Neuronal stem cell (in vitro differentiated cells): ENCODE results near the gene LIPE.

Source experiments
- DNase-seq: peaks from one replicate; pipeline ENCODE4 v3.0.0-alpha.2; 2013; ENCODE audit warnings: low spot score
- H2AFZ ChIP-seq: one replicate; pipeline ENCODE4 v1.6.1; 2013; ENCODE audit warnings: mild to moderate bottlenecking, low read length, inconsistent platforms
- H2AK5ac ChIP-seq: 2 replicates; pipeline ENCODE4 v1.6.1; 2013; ENCODE audit warnings: low read depth, mild to moderate bottlenecking, inconsistent platforms, low read length, moderate library complexity, mixed read lengths
- H2BK120ac ChIP-seq: 2 replicates; pipeline ENCODE4 v1.6.1; 2013; ENCODE audit warnings: low read depth, mild to moderate bottlenecking, inconsistent platforms, low read length, moderate library complexity, mixed read lengths
- H2BK12ac ChIP-seq: one replicate; pipeline ENCODE4 v1.6.1; 2013; ENCODE audit warnings: low read length, inconsistent platforms
- H2BK15ac ChIP-seq: 2 replicates; pipeline ENCODE4 v1.6.1; 2013; ENCODE audit warnings: mild to moderate bottlenecking, low read length, inconsistent platforms, mixed read lengths
- H2BK5ac ChIP-seq: one replicate; pipeline ENCODE4 v1.6.1; 2013; ENCODE audit warnings: inconsistent platforms, mild to moderate bottlenecking, low read length, moderate library complexity
- H3K14ac ChIP-seq: one replicate; pipeline ENCODE4 v1.6.1; 2013; ENCODE audit warnings: low read length, inconsistent platforms
- H3K18ac ChIP-seq: 2 replicates; pipeline ENCODE4 v1.6.1; 2013; ENCODE audit warnings: low read length, inconsistent platforms
- H3K23ac ChIP-seq: 2 replicates; pipeline ENCODE4 v1.6.1; 2013; ENCODE audit warnings: low read depth, mild to moderate bottlenecking, mixed read lengths, low read length, inconsistent platforms; ENCODE audit not compliant: poor library complexity
- H3K27ac ChIP-seq: replicated peaks from 3 replicates; pipeline ENCODE4 v1.5.1; 2013; ENCODE audit warnings: low read length, inconsistent platforms
- H3K27me3 ChIP-seq, 3 experiments: 2 replicates each; pipeline ENCODE4 v1.6.1; 2013; ENCODE audit warnings: low read length in 3 of 3, mild to moderate bottlenecking in 2 of 3, inconsistent platforms in 1 of 3, low read depth in 1 of 3, mixed read lengths in 1 of 3, moderate library complexity in 1 of 3; ENCODE audit not compliant: control insufficient read depth in 3 of 3, insufficient read depth in 3 of 3
- H3K36me3 ChIP-seq, 2 donors: replicated peaks in 1 of 2; 2 replicates each; pipeline ENCODE4 v1.6.1; 2013; ENCODE audit warnings: low read length in 2 of 2; ENCODE audit not compliant: control insufficient read depth in 2 of 2, insufficient read depth in 2 of 2
- H3K4ac ChIP-seq: 2 replicates; pipeline ENCODE4 v1.6.1; 2013; ENCODE audit warnings: inconsistent platforms, mild to moderate bottlenecking, low read length, moderate library complexity
- H3K4me1 ChIP-seq, 2 donors: 1 replicate in 1 of 2; 2 replicates in 1 of 2; pipeline ENCODE4 v1.6.1; 2013; ENCODE audit warnings: low read length in 2 of 2, low read depth in 1 of 2; ENCODE audit not compliant: control insufficient read depth in 2 of 2, insufficient read depth in 1 of 2
- H3K4me2 ChIP-seq: one replicate; pipeline ENCODE4 v1.6.1; 2013; ENCODE audit warnings: mild to moderate bottlenecking, low read length, inconsistent platforms; ENCODE audit not compliant: insufficient read depth, poor library complexity, severe bottlenecking
- H3K4me3 ChIP-seq, 2 donors: 2 replicates each; pipeline ENCODE4 v1.5.1; 2013; ENCODE audit warnings: low read length in 2 of 2, mild to moderate bottlenecking in 2 of 2, inconsistent platforms in 1 of 2, moderate library complexity in 1 of 2
- H3K79me1 ChIP-seq: one replicate; pipeline ENCODE4 v1.6.1; 2013; ENCODE audit warnings: low read depth, mild to moderate bottlenecking, inconsistent platforms, low read length, moderate library complexity
- H3K9ac ChIP-seq: one replicate; pipeline ENCODE4 v1.6.1; 2013; ENCODE audit warnings: mild to moderate bottlenecking, low read depth, low read length, inconsistent platforms; ENCODE audit not compliant: poor library complexity
- H3K9me3 ChIP-seq, 2 donors: replicated peaks in 1 of 2; 2 replicates each; pipeline versions ENCODE3 to v1.6.1; 2013; ENCODE audit warnings: low read length in 2 of 2, mild to moderate bottlenecking in 2 of 2, inconsistent platforms in 1 of 2, low read depth in 1 of 2, mixed read lengths in 1 of 2, moderate library complexity in 1 of 2; ENCODE audit not compliant: control insufficient read depth in 2 of 2, insufficient read depth in 1 of 2
- H4K8ac ChIP-seq: one replicate; pipeline ENCODE4 v1.6.1; 2013; ENCODE audit warnings: low read depth, mild to moderate bottlenecking, inconsistent platforms, low read length, moderate library complexity
- H4K91ac ChIP-seq: one replicate; pipeline ENCODE4 v1.6.1; 2013; ENCODE audit warnings: low read length, low read depth, mild to moderate bottlenecking, inconsistent platforms; ENCODE audit not compliant: poor library complexity
- WGBS, 2 donors: extraction: QIAGEN DNeasy Blood & Tissue Kit; methylation state at CpG; one replicate each; pipeline ENCODE4 v1.1.7; 2013; ENCODE audit warnings: missing lambda C conversion rate in 2 of 2, mixed read lengths in 1 of 2; ENCODE audit not compliant: insufficient read length in 2 of 2, insufficient replicate concordance in 1 of 2; ENCODE audit errors: extremely low coverage in 2 of 2; 5-methylcytosine and 5-hydroxymethylcytosine counted together

Gene LIPE

DNA sequence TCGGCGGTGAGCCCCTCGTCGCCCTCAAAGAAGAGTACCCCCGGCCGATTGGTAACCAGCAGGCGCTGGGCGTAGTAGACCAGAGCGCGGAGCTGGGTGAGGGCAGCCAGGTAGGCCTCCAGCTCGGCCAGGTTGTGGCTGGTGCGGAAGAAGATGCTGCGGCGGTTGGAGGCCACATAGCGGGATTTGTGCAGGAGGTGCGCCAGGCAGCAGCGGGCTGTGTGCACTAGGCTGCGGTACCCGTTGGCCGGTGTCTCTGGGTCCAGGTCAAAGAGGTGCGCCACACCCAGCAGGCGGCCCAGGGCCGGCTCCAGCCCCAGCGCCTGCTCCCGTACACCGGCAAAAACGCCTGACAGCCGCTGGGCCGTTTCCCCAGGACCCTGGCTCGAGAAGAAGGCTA is 16.8 kb downstream of the LIPE start:
- H2BK120ac ChIP-seq = no peak overlapping the region
- H3K27me3 ChIP-seq = no peaks in the 10 kb centered on the region
- no peak overlapping the region for H3K4me2 ChIP-seq
- H4K8ac ChIP-seq = no peak overlapping the region
- no peak overlapping the region for H3K14ac ChIP-seq
- no peak overlapping the region for H2BK5ac ChIP-seq
- H3K18ac ChIP-seq = no peak overlapping the region
- H3K4ac ChIP-seq = no peak overlapping the region
- H3K9me3 ChIP-seq = no peaks in the 10 kb centered on the region
- peaks cover 13 to 65% of the 10 kb centered on the region in 2 donors for H3K36me3 ChIP-seq
- no peak overlapping the region for H3K27ac ChIP-seq
- no peak overlapping the region for H2AK5ac ChIP-seq
- H3K4me3 ChIP-seq = no peak overlapping the region
- peak overlapping the region; percentile 43 for H3K23ac ChIP-seq
- H2BK15ac ChIP-seq = no peak overlapping the region
- no peak overlapping the region for H2AFZ ChIP-seq
- DNase-seq = no peak
- H3K9ac ChIP-seq = no peak overlapping the region
- no peak overlapping the region for H4K91ac ChIP-seq
- WGBS, 2 donors = no CpG with 5 or more reads among the region's 30 CpGs
- H3K79me1 ChIP-seq = peaks cover 10% of the 10 kb centered on the region
- peak overlapping the region; percentile 41 for H2BK12ac ChIP-seq
- H3K4me1 ChIP-seq = peaks cover 0 to 6% of the 10 kb centered on the region in 2 donors

DNA sequence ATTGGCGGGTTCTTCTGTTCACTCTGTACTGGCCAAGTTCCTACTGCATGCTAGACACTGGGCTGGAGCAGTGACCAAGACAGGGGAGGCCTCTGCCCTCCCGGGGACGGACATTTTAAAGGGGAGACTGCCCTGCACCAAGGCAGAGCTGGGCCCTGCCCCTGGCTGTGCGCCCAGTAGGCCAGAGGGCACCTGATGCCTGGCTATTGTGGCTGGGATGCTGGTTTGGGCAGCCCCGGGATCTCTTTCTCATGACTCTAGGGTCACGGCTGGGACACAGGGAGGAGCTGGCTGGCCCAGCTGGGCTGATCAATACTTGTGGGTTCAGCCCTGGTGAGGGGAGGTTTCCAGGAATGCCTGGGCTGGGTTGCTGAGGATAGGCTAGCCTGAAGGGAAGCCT is 17.7 kb downstream of the LIPE start:
- Histone ChIP-seq H2BK12ac (no peak overlapping the region), H3K4me2 (no peak overlapping the region), H3K4ac (no peak overlapping the region), H3K4me3 (no peak overlapping the region), H3K79me1 (peaks cover 10% of the 10 kb centered on the region), H3K9me3 (no peaks in the 10 kb centered on the region), H2AFZ (no peak overlapping the region), H3K14ac (no peak overlapping the region), H3K4me1 (peaks cover 0 to 6% of the 10 kb centered on the region in 2 donors), H4K91ac (no peak overlapping the region), H3K9ac (no peak overlapping the region), H3K23ac (no peak overlapping the region), H3K18ac (peak overlapping the region; percentile 28), H4K8ac (no peak overlapping the region), H2BK15ac (no peak overlapping the region), H2AK5ac (no peak overlapping the region), H2BK5ac (no peak overlapping the region), H2BK120ac (no peak overlapping the region), H3K27me3 (no peaks in the 10 kb centered on the region), H3K36me3 (peaks cover 15 to 68% of the 10 kb centered on the region in 2 donors), H3K27ac (no peak overlapping the region)
- no CpG with 5 or more reads among the region's 6 CpGs for WGBS, 2 donors
- DNase-seq = no peak

- Histone ChIP-seq H2BK5ac (peak overlapping the region; percentile 82), H3K27ac (no peak overlapping the region), H3K36me3 (peaks cover 16 to 71% of the 10 kb centered on the region in 2 donors), H3K4me2 (no peak overlapping the region), H3K27me3 (no peaks in the 10 kb centered on the region), H2BK120ac (peak overlapping the region; percentile 18), H3K9ac (no peak overlapping the region), H2AFZ (no peak overlapping the region), H3K23ac (peak overlapping the region; percentile 73), H3K9me3 (no peaks in the 10 kb centered on the region), H3K14ac (peak overlapping the region; percentile 38), H2AK5ac (no peak overlapping the region), H3K79me1 (peaks cover 10% of the 10 kb centered on the region), H4K91ac (no peak overlapping the region), H3K4me3 (no peak overlapping the region), H2BK15ac (no peak overlapping the region), H3K4ac (no peak overlapping the region), H4K8ac (no peak overlapping the region), H2BK12ac (no peak overlapping the region), H3K18ac (peak overlapping the region; percentile 64), H3K4me1 (peaks cover under 1 to 6% of the 10 kb centered on the region in 2 donors)
- no peak for DNase-seq
- no CpG with 5 or more reads among the region's 10 CpGs for WGBS, 2 donors
These were observed 19.4 kb downstream of the LIPE start for GRCh38 chr19:42407816-42408175.

DNA sequence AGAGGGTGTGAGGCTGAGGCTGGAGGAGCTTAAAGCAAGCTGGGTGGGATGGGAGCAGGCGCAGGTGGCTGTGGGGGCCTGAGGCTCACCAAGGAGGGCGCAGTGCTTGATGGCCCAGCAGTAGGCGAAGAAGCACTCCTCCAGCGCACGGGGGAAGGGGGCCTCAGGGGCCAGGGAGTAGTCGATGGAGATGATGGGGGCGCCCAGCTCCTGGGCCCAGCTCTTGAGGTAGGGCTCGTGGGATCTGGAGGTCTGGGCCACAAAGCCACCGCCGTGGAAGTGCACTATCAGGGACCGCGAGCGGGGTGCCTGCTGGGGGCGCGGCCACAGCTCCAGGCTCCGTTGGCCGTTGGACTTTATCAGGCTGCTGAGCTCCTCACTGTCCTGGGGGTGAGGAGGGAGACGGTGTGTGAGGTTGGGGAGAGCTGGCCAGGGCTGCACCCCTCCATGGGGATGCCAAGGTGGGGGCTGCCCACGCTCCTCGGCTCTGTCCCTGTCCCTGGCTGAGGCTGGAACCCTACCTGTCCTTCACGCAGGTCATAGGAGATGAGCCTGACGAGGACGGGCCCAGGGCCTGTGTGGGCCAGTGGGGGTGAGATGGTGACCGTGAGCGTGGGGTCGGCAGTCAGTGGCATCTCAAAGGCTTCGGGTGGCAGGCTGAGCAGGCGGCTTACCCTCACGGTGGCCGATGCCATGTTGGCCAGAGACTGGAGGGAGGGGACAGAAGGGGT is 19.9 kb downstream of the LIPE start:
- WGBS, 2 donors = no CpG with 5 or more reads among the region's 30 CpGs
- no peak overlapping the region for H3K4ac ChIP-seq
- peak overlapping the region; percentile 46 for H2AK5ac ChIP-seq
- peaks cover 10% of the 10 kb centered on the region for H3K79me1 ChIP-seq
- H4K8ac ChIP-seq = peak overlapping the region; percentile 43
- H2BK15ac ChIP-seq = no peak overlapping the region
- H2BK12ac ChIP-seq = no peak overlapping the region
- H3K14ac ChIP-seq = peak overlapping the region; percentile 38
- DNase-seq = no peak
- H3K36me3 ChIP-seq = peaks cover 16 to 70% of the 10 kb centered on the region in 2 donors
- no peaks in the 10 kb centered on the region for H3K27me3 ChIP-seq
- peak overlapping the region in 1 of 2 donors; percentile 55 for H3K4me3 ChIP-seq
- peak overlapping the region; percentile 82 for H2BK5ac ChIP-seq
- H3K18ac ChIP-seq = peak overlapping the region; percentile 38
- H3K27ac ChIP-seq = no peak overlapping the region
- H3K9me3 ChIP-seq = no peaks in the 10 kb centered on the region
- H3K4me1 ChIP-seq = peaks cover 6 to 8% of the 10 kb centered on the region in 2 donors
- H4K91ac ChIP-seq = no peak overlapping the region
- peak overlapping the region; percentile 18 for H2BK120ac ChIP-seq
- H3K4me2 ChIP-seq = no peak overlapping the region
- H3K9ac ChIP-seq = peak overlapping the region; percentile 44
- peak overlapping the region; percentile 73 for H3K23ac ChIP-seq
- H2AFZ ChIP-seq = no peak overlapping the region
